B cell (primary cell): Measurements from ENCODE around the gene MNX1. TPM values are rescaled to one million over a fixed set of nuclear protein-coding genes. Genes with fewer than 3 reads are reported as not detected.

Experiments used
- ATAC-seq: fragments of 200-7000 bp; cut with Tn5 transposase; one replicate; pipeline ENCODE4 v1.10.0; 2021; ENCODE audit warnings: low read depth, mild to moderate bottlenecking, moderate number of reproducible peaks, moderate library complexity
- CTCF ChIA-PET: fragments of 350-600 bp; sonication (Branson Sonifier 250); formaldehyde crosslinking; loops from one replicate; lab custom pipeline; 2021; ENCODE audit warnings: antibody characterized with exemption, inconsistent platforms; lab: Charles Lee
- POLR2A ChIA-PET: fragments of 350-600 bp; sonication (Branson Sonifier 250); formaldehyde crosslinking; loops from one replicate; lab custom pipeline; 2021; ENCODE audit warnings: antibody characterized with exemption; lab: Charles Lee
- DNase-seq: peaks from one replicate; pipeline ENCODE4 v3.0.0; 2013
- H2AFZ ChIP-seq: 2 replicates; pipeline ENCODE4 v1.6.1; 2012; ENCODE audit warnings: mild to moderate bottlenecking, low read depth, low read length; ENCODE audit not compliant: insufficient read depth, poor library complexity, severe bottlenecking
- H3K27ac ChIP-seq, 2 donors: 1 replicate in 1 of 2; 2 replicates in 1 of 2; pipeline ENCODE4 v1.5.1; 2012 to 2013; ENCODE audit warnings: low read length in 2 of 2, mild to moderate bottlenecking in 2 of 2, moderate library complexity in 1 of 2
- H3K27me3 ChIP-seq, 4 experiments: fragments of 200-600 bp in 1 of 4; sonication (generic) in 1 of 4; replicated peaks in 1 of 4; 1 replicate in 2 of 4; 2 replicates in 2 of 4; pipeline versions ENCODE4 v1.6.1 to v1.7.0; 2013 to 2016; ENCODE audit warnings: low read length in 3 of 4, mild to moderate bottlenecking in 2 of 4, mixed read lengths in 1 of 4, moderate library complexity in 1 of 4; ENCODE audit not compliant: insufficient read depth in 4 of 4, control insufficient read depth in 3 of 4; ENCODE audit errors: control extremely low read depth in 1 of 4
- H3K36me3 ChIP-seq, 2 experiments: replicated peaks in 1 of 2; 1 replicate in 1 of 2; 2 replicates in 1 of 2; pipeline versions ENCODE4 v1.6.1 to v1.7.1; 2013; ENCODE audit warnings: low read length in 1 of 2; ENCODE audit not compliant: insufficient read depth in 2 of 2, control insufficient read depth in 1 of 2; ENCODE audit errors: control extremely low read depth in 1 of 2, extremely low read depth in 1 of 2
- H3K4me1 ChIP-seq, 2 donors: fragments of 200-600 bp in 1 of 2; sonication (generic) in 1 of 2; 1 replicate in 1 of 2; 2 replicates in 1 of 2; pipeline versions ENCODE4 v1.5.1 to v1.6.1; 2013 to 2017; ENCODE audit warnings: low read length in 2 of 2; ENCODE audit not compliant: control insufficient read depth in 2 of 2, insufficient read depth in 2 of 2
- H3K4me2 ChIP-seq: replicated peaks from 2 replicates; pipeline ENCODE3; 2012; ENCODE audit warnings: mild to moderate bottlenecking, low read depth, low read length; ENCODE audit not compliant: poor library complexity, severe bottlenecking
- H3K4me3 ChIP-seq, 5 experiments: fragments of 200-600 bp in 1 of 5; sonication (generic) in 1 of 5; 1 replicate in 3 of 5; 2 replicates in 2 of 5; pipeline versions ENCODE4 v1.5.1 to v1.7.0; 2011 to 2016; ENCODE audit warnings: low read length in 4 of 5, mild to moderate bottlenecking in 4 of 5, low read depth in 2 of 5, control low read depth in 1 of 5, moderate library complexity in 1 of 5; ENCODE audit not compliant: insufficient read depth in 1 of 5; ENCODE audit errors: control extremely low read depth in 1 of 5, extremely low read depth in 1 of 5
- H3K79me2 ChIP-seq: fragments of 200-600 bp; sonication (generic); one replicate; pipeline ENCODE4 v1.6.0; 2016; ENCODE audit warnings: low read length; ENCODE audit not compliant: control insufficient read depth, insufficient read depth
- H3K9ac ChIP-seq: fragments of 200-600 bp; sonication (generic); 2 replicates; pipeline ENCODE4 v1.6.1; 2017; ENCODE audit warnings: mild to moderate bottlenecking, low read length, moderate library complexity
- H3K9me3 ChIP-seq, 3 donors: one replicate each; pipeline versions ENCODE4 v1.6.1 to v1.7.1; 2013; ENCODE audit warnings: low read length in 2 of 3; ENCODE audit not compliant: control insufficient read depth in 2 of 3, insufficient read depth in 1 of 3; ENCODE audit errors: control extremely low read depth in 1 of 3
- H4K20me1 ChIP-seq: 2 replicates; pipeline ENCODE4 v1.6.0; 2012; ENCODE audit warnings: mild to moderate bottlenecking, low read length; ENCODE audit not compliant: insufficient read depth, control insufficient read depth, poor library complexity, severe bottlenecking
- H3K27ac Mint-ChIP-seq: one replicate; pipeline ENCODE4 v1.8.0; 2021; ENCODE audit warnings: mixed read lengths
- H3K27me3 Mint-ChIP-seq: one replicate; pipeline ENCODE4 v1.8.0; 2021; ENCODE audit warnings: mixed read lengths
- H3K4me1 Mint-ChIP-seq: one replicate; pipeline ENCODE4 v1.8.0; 2021; ENCODE audit warnings: mixed read lengths
- H3K4me3 Mint-ChIP-seq: one replicate; pipeline ENCODE4 v1.8.0; 2021; ENCODE audit warnings: mixed read lengths
- H3K9me3 Mint-ChIP-seq: one replicate; pipeline ENCODE4 v1.8.0; 2022; ENCODE audit warnings: mixed read lengths; ENCODE audit not compliant: insufficient read depth
- EZH2 ChIP-seq: IDR thresholded peaks from 2 replicates; pipeline ENCODE4 v1.6.1; 2012; ENCODE audit warnings: borderline replicate concordance, low read depth, mild to moderate bottlenecking, moderate library complexity, low read length; ENCODE audit not compliant: insufficient read depth, poor library complexity, severe bottlenecking
- WGBS: methylation state at CpG from one replicate; pipeline ENCODE4 v1.1.5; 2013; ENCODE audit warnings: missing lambda C conversion rate; ENCODE audit not compliant: insufficient coverage; 5-methylcytosine and 5-hydroxymethylcytosine counted together
- intact Hi-C: fragments of 100-400 bp; cut with micrococcal nuclease; formaldehyde crosslinking; loops from one replicate; pipeline ENCODE4 v1.10.0; 2022
- polyA plus RNA-seq: library from polyadenylated mRNA; depleted of rRNA; stranded (reverse); fragments of >200 nt; gene quantifications from 2 replicates; pipeline ENCODE4 v1.2.3, GENCODE V29; 2012
- total RNA-seq, 2 donors: library from RNA; stranded (reverse); fragments of 120-200 nt in 1 of 2; gene quantifications; 1 replicate in 1 of 2; 2 replicates in 1 of 2; pipeline versions ENCODE4 v1.2.3 to v1.2.4, GENCODE V29; 2013 to 2022
- TF ChIP-seq, protein P1 (sequence below): fragments of 200-600 bp; IDR thresholded peaks from one replicate; pipeline ENCODE4 v1.8.0; 2022; ENCODE audit warnings: antibody characterized with exemption, mild to moderate bottlenecking

MNX1 gene
- total and polyA plus RNA-seq, 2 donors (not counting 1 experiment from before 2014, with no cell fraction given): not detected

DNA sequence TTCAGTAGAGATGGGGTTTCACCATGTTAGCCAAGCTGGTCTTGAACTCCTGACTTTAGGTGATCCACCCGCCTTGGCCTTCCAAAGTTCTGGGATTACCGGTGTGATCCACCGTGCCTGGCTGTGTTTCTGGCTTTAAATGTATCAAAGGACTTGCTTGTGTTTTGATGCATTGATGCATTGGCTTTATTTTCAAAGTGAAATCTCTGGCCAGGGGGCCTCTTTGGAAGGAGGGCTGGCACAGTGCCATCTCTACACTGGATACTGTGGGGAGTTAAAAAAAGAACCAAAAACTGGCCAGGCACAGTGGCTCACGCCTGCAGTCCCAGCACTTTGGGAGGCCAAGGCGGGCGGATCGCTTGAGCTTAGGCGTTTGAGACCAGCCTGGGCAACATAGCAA lies 16.0 kb downstream of the MNX1 start:
- 91% methylated on average over 8 of the region's 8 CpGs for WGBS
- H3K9ac ChIP-seq: no peak overlapping the region
- TF ChIP-seq EZH2: no peak
- TF ChIP-seq, protein P1, sequence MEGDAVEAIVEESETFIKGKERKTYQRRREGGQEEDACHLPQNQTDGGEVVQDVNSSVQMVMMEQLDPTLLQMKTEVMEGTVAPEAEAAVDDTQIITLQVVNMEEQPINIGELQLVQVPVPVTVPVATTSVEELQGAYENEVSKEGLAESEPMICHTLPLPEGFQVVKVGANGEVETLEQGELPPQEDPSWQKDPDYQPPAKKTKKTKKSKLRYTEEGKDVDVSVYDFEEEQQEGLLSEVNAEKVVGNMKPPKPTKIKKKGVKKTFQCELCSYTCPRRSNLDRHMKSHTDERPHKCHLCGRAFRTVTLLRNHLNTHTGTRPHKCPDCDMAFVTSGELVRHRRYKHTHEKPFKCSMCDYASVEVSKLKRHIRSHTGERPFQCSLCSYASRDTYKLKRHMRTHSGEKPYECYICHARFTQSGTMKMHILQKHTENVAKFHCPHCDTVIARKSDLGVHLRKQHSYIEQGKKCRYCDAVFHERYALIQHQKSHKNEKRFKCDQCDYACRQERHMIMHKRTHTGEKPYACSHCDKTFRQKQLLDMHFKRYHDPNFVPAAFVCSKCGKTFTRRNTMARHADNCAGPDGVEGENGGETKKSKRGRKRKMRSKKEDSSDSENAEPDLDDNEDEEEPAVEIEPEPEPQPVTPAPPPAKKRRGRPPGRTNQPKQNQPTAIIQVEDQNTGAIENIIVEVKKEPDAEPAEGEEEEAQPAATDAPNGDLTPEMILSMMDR: no peak
- no peaks in the 10 kb centered on the region for H4K20me1 ChIP-seq
- peaks cover 5% of the 10 kb centered on the region for H3K4me1 Mint-ChIP-seq
- no peaks in the 10 kb centered on the region for H3K9me3 Mint-ChIP-seq
- no peak overlapping the region for H3K27ac ChIP-seq
- H3K4me3 Mint-ChIP-seq: no peak overlapping the region
- no peak overlapping the region for H3K4me2 ChIP-seq
- H3K4me1 ChIP-seq: peaks cover 5 to 6% of the 10 kb centered on the region in 2 donors
- no peak overlapping the region for H3K4me3 ChIP-seq
- peaks cover 0 to 3% (median 0%) of the 10 kb centered on the region in 3 donors for H3K9me3 ChIP-seq
- ATAC-seq (no peak), DNase-seq (no peak)
- peaks cover 56% of the 10 kb centered on the region for H3K27me3 Mint-ChIP-seq
- CTCF ChIA-PET: no interaction called here
- no peak overlapping the region for H3K27ac Mint-ChIP-seq
- no peaks in the 10 kb centered on the region for H3K79me2 ChIP-seq
- intact Hi-C loops: no loop called here
- H3K27me3 ChIP-seq: peaks cover 0 to 26% (median 24%) of the 10 kb centered on the region in 4 experiments
- H3K36me3 ChIP-seq: no peaks in the 10 kb centered on the region
- POLR2A ChIA-PET: no interaction called here
- H2AFZ ChIP-seq: no peak overlapping the region

DNA sequence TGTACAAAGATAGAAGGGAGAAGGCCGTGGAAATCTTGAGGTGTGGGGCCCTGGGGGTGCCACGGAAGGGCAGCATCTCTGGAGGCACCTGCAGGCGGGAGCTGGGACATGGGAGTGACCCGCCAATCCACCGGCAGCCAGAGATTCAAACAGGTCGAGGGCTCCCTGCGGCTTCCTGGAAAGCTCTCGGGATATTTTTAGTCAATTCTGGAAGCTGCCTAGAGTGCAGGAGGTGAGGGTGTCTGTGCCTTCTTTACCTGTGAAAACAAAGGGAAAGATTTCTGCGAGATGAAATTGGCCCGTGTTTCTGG lies 16.6 kb downstream of the MNX1 start:
- intact Hi-C loops: no loop called here
- H3K27me3 Mint-ChIP-seq: peaks cover 52% of the 10 kb centered on the region
- H3K27me3 ChIP-seq: peaks cover 0 to 22% (median 19%) of the 10 kb centered on the region in 4 experiments

More for the DNA sequence above, 16.6 kb downstream of the MNX1 start:
- H3K4me3 ChIP-seq: no peak overlapping the region
- no peaks in the 10 kb centered on the region for H3K79me2 ChIP-seq
- no peak overlapping the region for H3K9ac ChIP-seq
- TF ChIP-seq EZH2: no peak
- TF ChIP-seq, protein P1: no peak
- ChIA-PET CTCF (no interaction called here), POLR2A (no interaction called here)
- H3K27ac ChIP-seq: no peak overlapping the region
- H3K36me3 ChIP-seq: no peaks in the 10 kb centered on the region
- Mint-ChIP-seq H3K4me1 (peaks cover 2% of the 10 kb centered on the region), H3K4me3 (no peak overlapping the region), H3K9me3 (no peaks in the 10 kb centered on the region), H3K27ac (no peak overlapping the region)
- H3K4me2 ChIP-seq: no peak overlapping the region
- peaks cover 0 to 3% (median 0%) of the 10 kb centered on the region in 3 donors for H3K9me3 ChIP-seq
- DNase-seq (no peak), ATAC-seq (no peak)
- peaks cover under 1% of the 10 kb centered on the region in 2 donors for H3K4me1 ChIP-seq
- WGBS: 79% methylated on average over 10 of the region's 10 CpGs
- no peak overlapping the region for H2AFZ ChIP-seq
- no peaks in the 10 kb centered on the region for H4K20me1 ChIP-seq
